Measurements from ENCODE around the gene ATP6V0C. TPM values are rescaled to one million over a fixed set of nuclear protein-coding genes. Genes with fewer than 3 reads are reported as not detected.
A peak's percentile ranks its signal among the peaks of the same experiment; 100 is the strongest.

Gene ATP6V0C
- 5.2 and 7.1 TPM in 2 replicates for total RNA-seq

GRCh38 chr16:2513405-2514332 is at the start of gene ATP6V0C:
Gene ATP6V0C (plus strand): TSS chr16:2513952. CDS start chr16:2514104, 152 bp downstream.
- peak; percentile 88 to 91 for DNase-seq (ENCODE audit: low read depth in 2 of 2)

- no peak for DNase-seq (ENCODE audit: low read depth in 2 of 2)
Measured at GRCh38 chr16:2464333-2464732, 49.4 kb upstream of the ATP6V0C start.

DNA sequence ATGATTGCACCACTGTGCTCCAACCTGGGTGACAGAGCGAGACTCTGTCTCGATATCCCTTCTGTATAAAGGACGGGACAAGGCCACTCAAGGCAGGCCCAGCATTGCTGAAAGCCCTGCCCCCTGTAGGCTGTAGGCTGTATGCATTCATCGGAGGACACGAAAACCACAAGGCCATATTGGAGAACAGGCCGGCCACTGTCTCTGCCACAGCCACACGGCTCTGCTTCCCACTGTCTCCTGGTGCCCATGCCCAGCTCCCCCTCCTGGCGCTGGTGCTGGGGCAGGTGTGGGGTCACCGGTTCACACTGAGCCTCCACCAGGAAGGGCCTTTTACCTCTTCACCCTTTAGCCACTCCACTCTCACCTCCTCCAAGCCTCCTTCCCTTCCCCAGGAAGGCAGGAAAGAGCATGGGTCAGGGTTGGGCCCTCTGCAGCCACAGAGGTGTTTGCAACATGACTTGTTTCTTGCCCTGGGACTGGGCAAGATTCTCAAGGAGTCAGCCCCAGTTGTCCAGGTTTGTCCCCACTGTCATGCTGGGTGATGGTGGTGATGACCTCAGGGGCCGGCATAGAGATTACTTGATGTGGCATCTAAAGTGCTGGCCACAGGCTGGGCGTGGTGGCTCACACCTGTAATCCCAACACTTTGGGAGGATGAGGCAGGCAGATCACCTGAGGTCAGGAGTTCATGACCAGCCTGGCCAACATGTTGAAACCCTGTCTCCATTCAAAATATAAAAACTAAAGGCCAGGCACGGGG is 47.9 kb upstream of the ATP6V0C start:
- DNase-seq (ENCODE audit: low read depth in 2 of 2) = no peak

DNA sequence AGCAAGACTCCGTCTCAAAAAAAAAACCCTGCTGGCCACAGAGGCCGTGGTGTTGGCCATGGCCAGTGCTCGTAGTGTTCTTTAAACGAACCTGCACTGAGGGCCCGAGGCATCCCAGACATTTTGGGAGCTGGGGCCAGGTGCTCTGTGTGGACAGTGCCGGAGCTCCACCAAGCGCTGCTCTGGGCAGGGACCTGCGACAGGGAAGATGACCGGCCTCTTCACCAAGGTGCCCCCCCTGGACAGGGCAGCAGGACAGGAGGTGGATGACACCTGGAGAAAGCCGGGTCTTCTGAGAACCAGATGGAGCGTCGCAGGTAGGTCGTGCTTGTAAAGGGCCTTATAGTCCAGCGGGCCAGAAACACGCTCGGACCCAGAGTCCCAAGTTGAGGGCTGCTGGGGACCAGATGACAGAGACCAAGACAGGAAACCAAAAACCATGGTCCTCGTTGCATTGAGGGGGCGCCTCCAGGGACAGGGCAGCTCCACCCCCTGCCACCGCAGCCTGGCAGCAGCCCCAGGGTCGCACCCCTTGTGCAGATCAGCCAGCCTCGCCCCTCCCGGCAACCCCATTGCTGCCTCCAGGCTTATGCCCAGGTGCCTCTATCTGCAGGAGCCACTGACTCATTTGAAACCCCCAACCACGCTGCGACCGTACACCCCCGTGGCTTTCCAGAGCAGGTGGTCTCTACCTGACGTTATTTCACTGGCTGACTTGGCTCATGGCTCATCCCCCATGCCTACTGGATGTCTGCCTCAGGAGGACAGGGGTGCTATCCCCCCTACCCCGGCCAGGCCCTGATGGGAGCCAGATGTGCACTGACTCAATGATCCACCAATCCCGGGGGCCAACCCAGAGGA is 46.9 kb upstream of the ATP6V0C start:
- no peak for DNase-seq (ENCODE audit: low read depth in 2 of 2)

GRCh38 chr16:2467528-2468232 is 46.1 kb upstream of the ATP6V0C start:
- peak; percentile 48 to 66 for DNase-seq (ENCODE audit: low read depth in 2 of 2)

DNA sequence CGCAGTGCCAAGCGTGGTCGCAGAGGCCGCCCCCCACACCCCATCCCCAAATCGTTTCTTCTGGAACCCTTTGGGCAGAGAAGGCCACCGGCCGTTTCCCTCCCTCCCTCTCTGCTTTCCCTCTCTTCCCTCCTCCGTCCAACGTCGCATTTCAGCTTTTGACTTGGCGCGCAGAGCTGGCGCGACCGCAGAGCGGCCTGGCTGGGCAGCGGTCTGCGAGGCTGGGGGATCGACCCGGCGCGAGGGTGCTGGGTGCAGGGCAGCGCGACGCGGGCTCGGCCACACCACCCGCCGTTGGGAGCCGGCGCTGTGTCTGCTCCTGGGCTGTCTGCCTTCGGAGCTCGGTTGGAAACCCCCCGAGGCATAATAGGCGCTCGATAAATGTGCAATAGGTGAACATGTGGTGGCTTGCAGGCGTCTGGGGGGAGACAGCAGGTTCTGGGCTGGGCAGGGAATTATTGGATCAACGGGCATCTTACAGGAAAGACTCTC is 45.5 kb upstream of the ATP6V0C start:
- peak in 1 of 2 donors; percentile 24 for DNase-seq (ENCODE audit: low read depth in 2 of 2)

GRCh38 chr16:2468725-2469398 is 44.9 kb upstream of the ATP6V0C start:
- DNase-seq (ENCODE audit: low read depth in 2 of 2) = peak in 1 of 2 donors; percentile 48

DNA sequence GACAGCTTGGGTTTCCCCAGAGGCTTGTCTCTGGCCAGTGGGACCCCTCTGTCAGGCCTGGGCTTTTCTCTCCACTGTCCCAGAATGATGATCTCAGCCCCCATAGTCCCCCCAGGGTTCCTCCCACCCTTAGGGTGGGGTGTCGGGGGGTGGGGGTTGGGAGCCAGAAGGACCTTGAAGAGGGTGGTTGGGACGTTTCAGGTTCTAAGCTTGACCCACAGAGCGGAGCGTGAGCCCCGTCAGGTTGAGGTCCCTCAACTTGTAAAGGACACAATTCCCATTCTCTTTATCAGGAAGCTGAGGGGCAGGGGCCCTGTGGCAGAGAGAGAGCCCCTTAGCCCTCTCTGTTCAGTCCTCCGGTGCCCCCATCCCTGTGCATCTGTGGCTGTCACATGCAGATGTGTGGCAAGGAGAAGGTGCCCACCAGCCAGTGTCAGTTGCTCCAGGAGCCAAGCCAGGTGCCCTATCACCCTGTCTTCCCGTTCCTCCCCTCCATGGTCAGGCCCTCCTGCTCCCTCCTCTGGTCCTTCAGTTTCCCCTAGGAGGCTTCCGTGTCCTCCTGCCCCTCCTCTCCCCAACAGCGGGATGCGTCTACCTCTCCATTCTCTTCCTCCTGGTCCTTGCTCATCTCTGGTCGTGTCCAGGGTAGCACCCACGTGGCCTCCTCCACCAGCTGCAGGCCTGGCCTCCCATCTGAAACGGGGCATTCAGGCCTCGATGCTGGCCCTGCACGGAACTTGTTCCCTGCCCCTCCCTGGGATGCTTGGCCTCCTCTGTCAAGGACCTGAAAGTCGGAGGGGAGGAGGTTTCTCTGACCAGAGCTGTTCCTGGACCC is 44.1 kb upstream of the ATP6V0C start:
- no peak for DNase-seq (ENCODE audit: low read depth in 2 of 2)

DNA sequence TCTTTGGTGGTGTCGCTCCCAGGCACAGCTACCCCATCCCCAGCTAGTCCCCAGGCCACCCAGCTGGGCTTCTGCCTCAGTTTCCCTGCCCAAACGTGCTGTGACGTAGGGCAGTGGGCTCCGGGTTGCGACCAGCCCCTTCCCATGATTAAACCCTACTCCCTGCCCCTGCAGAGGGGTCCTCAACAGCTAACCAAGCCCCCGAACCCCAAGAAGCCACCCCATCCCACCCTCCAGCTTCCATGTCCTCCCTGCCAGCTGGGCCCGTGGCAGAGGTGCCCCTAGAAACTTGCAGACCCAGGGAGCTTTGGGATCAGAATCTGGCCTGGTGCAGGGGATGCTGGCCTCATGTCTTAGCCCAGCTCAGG is 43.5 kb upstream of the ATP6V0C start:
- DNase-seq (ENCODE audit: low read depth in 2 of 2) = no peak

GRCh38 chr16:2470603-2471015 is 43.1 kb upstream of the ATP6V0C start:
- DNase-seq (ENCODE audit: low read depth in 2 of 2) = no peak

DNA sequence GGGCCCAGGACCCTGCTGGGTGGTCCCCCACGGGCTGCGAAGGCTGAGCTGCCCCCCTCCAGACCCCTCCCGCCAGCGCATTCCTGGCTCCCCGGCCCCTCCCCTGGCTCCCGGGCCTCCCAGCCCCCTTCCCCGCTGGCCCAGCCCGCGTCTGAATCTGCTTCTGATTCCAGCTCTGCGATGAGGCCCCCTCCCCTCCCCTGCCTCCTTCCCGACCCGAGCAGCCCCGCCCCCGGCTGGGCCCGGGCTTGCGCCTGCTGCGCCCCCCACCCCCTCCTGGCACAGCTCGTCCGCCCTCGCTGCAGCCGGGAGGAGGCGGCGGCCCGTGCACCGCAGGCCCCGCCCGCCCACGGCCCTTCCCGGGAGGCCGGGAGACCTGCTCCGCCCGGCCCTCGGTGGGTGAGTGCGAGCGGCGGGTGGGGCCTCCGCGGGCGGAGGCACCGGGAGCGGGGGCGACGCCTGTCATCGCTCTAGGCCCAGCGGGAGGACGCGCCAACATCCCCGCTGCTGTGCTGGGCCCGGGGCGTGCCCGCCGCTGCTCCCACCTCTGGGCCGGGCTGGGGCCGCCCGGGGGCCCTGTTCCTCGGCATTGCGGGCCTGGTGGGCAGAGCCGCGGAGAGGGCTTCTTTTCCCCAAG is 42.6 kb upstream of the ATP6V0C start, which contains the start of gene NTN3:
TSS of gene NTN3 (plus strand) at position 282 of the 637 bp plus-strand sequence. CDS start 405 bp downstream, outside the sequence.
- DNase-seq (ENCODE audit: low read depth in 2 of 2) = no peak

- DNase-seq (ENCODE audit: low read depth in 2 of 2) = no peak
Measured at GRCh38 chr16:2471653-2472487, 41.9 kb upstream of the ATP6V0C start.

GRCh38 chr16:2472488-2472864 is 41.3 kb upstream of the ATP6V0C start:
- DNase-seq (ENCODE audit: low read depth in 2 of 2) = no peak

- no peak for DNase-seq (ENCODE audit: low read depth in 2 of 2)
Measured at GRCh38 chr16:2472885-2473445, 40.8 kb upstream of the ATP6V0C start.

- DNase-seq (ENCODE audit: low read depth in 2 of 2) = no peak
Measured at GRCh38 chr16:2473446-2473926, 40.3 kb upstream of the ATP6V0C start.

- peak; percentile 57 to 65 for DNase-seq (ENCODE audit: low read depth in 2 of 2)
Measured at GRCh38 chr16:2473999-2474876, 39.5 kb upstream of the ATP6V0C start.
